DMS53 (cell line): ENCODE measurements around the gene ACER3.
"Not testable (repeated sequence)": the region's sequence is repeated elsewhere in the genome, so short reads cannot be mapped to it uniquely, and the experiment has no call there.

Experiments used
- DNase-seq: peaks from one replicate; lab custom pipeline; 2025; lab: John Stamatoyannopoulos, UW

The ACER3 gene

GRCh38 chr11:76872959-76873827 lies 12.5 kb downstream of the ACER3 start:
- no peak for DNase-seq

DNA sequence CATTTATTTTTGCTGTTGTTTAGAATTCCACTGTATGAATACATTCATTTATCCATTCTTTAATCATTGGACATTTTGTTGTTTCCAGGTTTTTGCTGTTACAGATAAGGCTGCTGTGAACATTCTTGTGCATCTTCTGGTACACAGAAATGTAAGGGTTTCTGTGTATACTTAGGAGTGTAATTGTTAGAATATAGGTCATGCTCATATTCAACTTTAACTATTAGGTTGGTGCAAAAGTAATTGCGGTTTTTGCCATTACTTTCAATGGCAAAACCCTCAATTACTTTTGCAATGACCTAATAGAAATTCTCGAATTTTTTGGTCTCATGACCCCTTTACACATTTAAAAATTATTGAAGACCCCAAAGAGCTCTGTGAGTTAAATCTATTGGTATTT lies 17.3 kb downstream of the ACER3 start:
- no peak for DNase-seq

DNA sequence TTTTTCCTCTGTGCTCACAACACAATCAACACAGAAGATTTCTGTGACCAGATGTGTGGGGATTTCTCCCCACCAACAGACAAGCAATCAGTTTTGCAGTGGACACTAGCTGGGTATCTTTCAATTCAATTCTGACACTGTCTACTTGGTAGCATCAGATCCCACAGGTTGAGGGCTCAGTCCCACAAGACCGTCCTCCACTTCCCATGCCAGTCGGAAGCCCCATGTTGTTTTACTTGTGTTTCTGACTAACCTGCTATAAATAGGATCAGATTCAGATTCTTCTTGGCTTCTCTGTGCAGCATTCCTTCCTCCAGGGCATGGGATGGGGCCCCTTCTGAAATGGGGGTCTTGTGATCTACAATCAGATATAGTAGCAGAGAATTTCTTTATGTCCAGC lies 19.6 kb downstream of the ACER3 start:
- no peak for DNase-seq

DNA sequence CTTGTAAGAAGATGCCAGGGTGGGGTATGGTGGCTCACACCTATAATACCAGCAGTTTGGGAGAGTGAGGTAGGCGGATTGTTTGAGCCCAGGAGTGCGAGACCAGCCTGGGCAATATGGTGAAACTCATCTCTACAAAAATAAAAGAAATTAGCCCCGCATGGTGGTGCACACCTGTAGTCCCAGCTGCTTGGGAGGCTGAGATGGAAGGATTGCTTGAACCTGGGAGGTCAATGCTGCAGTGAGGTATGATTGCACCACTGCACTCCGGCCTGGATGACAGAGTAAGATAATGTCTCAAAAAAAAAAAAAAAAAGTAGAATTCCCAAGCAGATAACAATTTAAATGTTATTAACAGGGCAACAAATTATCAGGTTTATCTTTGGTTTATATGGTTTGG lies 20.2 kb downstream of the ACER3 start:
- DNase-seq, result no peak

DNA sequence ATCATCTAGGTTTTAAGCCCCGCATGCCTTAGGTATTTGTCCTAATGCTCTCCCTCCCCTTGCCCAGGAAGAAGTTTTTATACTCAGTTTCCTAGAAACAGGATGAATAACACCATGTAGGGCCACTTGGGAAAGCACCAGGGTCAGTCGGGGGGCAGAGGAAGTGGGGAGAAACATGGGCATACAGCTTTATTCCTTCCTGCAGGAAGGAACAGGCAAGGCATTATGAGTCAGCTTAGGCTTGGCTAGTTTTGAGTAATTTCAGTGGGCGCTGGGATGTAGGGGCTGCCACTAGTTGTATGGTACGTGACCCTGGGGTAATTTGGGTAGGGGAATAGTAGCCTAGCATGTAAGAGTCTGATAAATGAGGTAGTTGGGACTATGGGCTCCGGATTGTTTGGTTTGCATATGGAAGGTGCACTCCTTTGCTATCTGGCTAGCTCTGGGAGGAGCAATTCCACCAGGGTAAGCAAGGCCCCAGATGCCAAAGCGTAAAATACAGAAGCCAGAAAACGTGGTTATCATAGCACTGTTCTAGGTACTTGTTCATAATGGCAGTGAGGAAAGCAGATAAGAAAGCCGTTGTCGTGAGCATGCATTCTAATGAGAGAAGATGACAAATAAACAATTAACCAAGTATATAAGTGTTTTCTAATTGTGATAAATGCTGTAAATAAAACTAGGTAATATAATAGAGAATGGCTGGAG lies 24.8 kb downstream of the ACER3 start:
- DNase-seq, result no peak

DNA sequence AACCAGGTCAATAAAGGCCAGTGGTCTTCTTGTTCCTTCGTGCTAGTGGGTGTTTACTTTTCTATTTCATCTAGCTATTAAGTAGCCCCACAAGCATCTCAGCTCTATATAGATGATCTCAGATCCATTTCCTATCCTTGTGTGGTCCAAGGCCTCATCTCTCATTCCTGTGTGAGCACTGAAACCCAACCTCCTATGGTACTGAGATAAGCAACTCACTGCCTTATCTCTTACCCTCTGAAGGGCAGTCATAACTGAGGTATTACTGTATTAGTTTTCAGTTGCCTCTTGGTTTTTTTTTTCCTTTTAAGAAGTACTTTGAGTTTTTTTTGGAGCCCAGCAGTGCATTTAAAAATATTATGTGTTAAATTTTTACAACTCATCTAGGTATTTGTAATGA lies 28.3 kb downstream of the ACER3 start:
- no peak for DNase-seq

DNA sequence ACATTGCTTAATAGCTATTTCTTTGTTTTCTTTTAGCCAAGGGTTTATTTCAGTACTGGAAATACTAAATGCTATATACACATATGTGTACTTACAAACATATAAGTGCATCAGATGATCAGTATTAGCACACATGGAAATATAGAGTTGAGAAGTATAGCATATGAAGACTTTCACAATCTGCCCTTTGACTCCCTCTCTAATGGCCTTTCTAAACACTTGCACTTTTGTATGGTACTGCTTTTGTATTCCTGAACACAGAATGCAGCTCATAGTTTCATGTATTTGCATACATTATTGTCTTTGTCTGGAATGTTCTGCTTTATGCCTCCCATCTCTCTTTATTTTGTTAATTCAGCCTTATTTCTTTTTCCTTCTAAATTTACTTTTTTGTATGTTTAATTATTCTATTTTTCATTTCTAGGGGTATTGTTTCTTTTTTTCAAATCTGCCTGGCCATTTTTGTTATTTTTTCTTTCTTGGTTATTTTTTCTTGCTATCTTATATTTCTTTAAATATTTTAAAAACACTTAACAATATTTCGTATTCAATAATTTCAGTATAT lies 28.8 kb downstream of the ACER3 start:
- no peak for DNase-seq

DNA sequence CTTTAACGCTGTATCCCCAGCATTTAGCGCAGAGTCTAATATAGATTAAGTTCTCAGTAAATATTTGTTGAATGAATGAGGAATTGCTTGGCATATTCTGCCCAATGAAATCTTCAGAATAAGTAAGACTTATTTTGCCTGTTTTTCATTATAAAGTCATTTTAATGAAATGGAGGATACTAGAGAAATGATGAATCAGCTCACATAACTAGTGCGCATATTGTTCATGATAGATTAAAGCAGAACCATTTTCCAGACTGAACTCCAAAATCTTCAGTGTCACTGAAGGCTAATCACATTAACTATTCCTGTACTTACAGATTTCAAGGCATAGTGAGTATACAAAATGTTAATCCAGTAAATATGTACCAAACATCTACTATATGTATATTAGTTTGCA lies 29.6 kb downstream of the ACER3 start:
- DNase-seq, result no peak

GRCh38 chr11:76891285-76891684 lies 30.6 kb downstream of the ACER3 start:
- no peak for DNase-seq

- no peak for DNase-seq
Measured at GRCh38 chr11:76891793-76892192, 31.1 kb downstream of the ACER3 start.

DNA sequence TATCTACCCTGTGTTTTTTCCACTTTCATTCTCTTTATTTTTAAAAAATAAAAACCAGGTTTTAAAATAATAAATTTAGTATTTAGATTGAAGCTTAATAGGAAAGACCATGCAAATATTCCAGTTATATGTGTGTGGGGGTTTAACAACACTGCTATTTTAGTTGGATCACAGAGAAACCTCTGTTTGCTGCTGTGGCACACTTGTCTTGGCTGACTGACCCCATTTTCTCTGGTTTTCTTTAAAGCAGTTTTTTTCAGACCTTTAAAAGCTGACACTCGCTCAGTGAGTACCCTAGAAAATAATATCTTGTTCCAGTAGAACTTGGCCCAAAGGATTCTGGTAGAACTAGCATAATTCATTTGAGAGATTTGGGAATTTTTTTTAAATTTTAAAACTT lies 31.6 kb downstream of the ACER3 start:
- no peak for DNase-seq

- no peak for DNase-seq
Measured at GRCh38 chr11:76897233-76897632, 36.5 kb downstream of the ACER3 start.

DNA sequence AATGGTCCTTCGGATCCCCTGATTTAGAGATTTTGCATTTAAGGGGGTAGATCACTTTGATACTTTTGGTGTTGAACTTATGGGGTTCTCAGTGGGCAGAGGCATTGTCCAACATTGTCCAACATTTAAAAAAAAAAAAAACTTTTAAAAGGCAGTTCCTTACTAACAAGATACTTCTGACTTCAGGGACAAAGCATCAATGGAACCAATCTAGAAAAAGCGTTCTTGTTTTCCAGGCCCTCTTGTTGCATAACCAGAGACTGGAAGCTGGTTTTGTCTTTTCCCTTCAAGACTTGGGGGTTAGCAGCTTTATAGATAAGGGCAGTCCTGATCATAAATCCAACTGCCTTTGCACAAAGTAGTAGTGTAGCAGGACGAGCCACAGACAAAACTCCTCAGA lies 40.4 kb downstream of the ACER3 start:
- DNase-seq, result no peak

DNA sequence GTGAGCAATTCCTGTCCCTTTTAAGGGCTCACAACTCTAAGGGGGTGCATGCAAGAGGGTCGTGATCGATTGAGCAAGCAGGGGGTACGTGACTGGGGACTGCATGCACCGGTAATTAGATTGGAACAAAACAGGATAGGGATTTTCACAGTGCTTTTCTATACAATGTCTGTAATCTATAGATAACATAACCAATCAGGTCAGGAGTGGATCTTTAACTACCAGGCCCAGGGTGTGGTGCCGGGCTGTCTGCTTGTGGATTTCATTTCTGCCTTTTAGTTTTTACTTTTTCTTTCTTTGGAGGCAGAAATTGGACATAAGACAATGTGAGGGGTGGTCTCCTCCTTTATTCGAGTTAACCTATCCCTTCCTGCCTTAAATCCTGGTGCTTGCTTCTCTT lies 40.9 kb downstream of the ACER3 start:
- not testable (repeated sequence) for DNase-seq

GRCh38 chr11:76902121-76903014 lies 41.6 kb downstream of the ACER3 start:
- peak; percentile 34 for DNase-seq

- DNase-seq, result peak; percentile 96
Measured at GRCh38 chr11:76903325-76903724, 42.6 kb downstream of the ACER3 start.

DNA sequence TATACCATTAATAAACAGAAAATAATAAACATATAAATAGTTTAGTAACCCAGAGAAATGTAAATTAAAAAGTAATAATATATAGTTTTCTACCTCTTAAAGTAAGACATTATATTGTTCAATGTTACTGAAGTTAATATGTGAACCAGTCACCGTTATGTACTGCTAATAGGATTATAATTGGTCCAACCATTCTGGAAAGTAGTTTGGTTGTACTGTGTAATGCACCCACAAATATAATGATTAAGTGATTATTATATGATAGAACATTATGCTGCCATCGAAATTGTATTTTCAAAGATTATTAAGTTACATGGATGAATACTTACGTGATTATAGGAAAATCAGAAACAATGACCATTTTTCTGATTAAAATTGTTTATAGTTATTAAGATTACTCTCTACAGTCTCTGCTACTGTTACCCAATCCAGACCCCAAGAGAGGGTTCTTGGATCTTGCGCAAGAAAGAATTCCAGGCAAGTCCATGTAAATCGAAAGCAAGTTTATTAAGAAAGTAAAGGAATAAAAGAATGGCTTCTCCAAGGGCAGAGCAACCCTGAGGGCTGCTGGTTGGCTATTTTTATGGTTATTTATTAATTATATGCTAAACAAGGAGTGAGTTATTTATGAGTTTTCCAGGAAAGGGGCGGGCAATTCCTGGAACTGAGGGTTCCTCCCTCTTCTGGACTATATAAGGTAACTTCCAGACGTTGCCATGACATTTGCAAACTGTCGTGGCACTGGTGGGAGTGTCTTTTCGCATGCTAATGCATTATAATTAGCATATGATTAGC lies 50.1 kb downstream of the ACER3 start:
- no peak for DNase-seq

- DNase-seq, result no peak
Measured at GRCh38 chr11:76911415-76911808, 50.7 kb downstream of the ACER3 start.

GRCh38 chr11:76916712-76917111 lies 56.0 kb downstream of the ACER3 start:
- no peak for DNase-seq

- DNase-seq, result peak; percentile 91
Measured at GRCh38 chr11:76918941-76919386, 58.2 kb downstream of the ACER3 start.

GRCh38 chr11:76919467-76919866 lies 58.7 kb downstream of the ACER3 start:
- no peak for DNase-seq
